Stromal cell of bone marrow (primary cell): Measurements from ENCODE around the gene MED12.

Experiments used
- DNase-seq: peaks from one replicate; pipeline ENCODE4 v3.0.0-alpha.2; 2012; ENCODE audit warnings: low read depth

MED12 gene

GRCh38 chrX:71107245-71107644 lies 11.2 kb upstream of the MED12 start:
- no peak for DNase-seq

- no peak for DNase-seq
Observed at GRCh38 chrX:71107762-71108360, 10.5 kb upstream of the MED12 start.

GRCh38 chrX:71109051-71109450 lies 9.3 kb upstream of the MED12 start:
- no peak for DNase-seq

- DNase-seq: no peak
Observed at GRCh38 chrX:71111141-71111843, 7.1 kb upstream of the MED12 start, which contains the start of gene IL2RG. Gene IL2RG, minus strand, starts transcription at chrX:71111577. Its CDS starts 38 bp downstream, at chrX:71111539.

- no peak for DNase-seq
Observed at GRCh38 chrX:71111921-71112431, 6.4 kb upstream of the MED12 start.

- no peak for DNase-seq
Observed at GRCh38 chrX:71117358-71117757, 1.0 kb upstream of the MED12 start.

DNA sequence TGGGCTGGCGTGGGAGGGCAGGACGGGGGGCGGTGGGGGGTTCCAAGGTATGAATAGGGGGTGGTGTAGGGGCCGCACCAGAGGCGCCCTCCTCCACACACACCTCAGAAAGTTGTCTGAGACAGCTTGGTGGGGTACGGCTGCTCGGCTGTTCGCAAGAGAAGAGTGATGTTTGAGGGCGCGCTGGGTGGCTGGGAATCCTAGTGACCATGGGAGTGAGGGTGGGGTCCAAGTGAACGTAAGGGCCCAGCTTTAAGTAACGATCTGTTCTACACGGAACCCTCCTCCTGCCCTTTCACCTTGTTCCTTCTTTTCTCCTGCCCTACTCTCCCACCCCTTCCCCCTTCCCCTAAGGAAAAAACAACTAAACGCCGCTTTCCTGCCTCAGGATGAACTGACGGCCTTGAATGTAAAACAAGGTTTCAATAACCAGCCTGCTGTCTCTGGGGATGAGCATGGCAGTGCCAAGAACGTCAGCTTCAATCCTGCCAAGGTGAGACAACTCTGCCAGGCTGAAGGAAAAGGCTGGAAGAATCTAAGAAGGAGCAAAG lies 664 bp downstream of the MED12 start:
- no peak for DNase-seq

DNA sequence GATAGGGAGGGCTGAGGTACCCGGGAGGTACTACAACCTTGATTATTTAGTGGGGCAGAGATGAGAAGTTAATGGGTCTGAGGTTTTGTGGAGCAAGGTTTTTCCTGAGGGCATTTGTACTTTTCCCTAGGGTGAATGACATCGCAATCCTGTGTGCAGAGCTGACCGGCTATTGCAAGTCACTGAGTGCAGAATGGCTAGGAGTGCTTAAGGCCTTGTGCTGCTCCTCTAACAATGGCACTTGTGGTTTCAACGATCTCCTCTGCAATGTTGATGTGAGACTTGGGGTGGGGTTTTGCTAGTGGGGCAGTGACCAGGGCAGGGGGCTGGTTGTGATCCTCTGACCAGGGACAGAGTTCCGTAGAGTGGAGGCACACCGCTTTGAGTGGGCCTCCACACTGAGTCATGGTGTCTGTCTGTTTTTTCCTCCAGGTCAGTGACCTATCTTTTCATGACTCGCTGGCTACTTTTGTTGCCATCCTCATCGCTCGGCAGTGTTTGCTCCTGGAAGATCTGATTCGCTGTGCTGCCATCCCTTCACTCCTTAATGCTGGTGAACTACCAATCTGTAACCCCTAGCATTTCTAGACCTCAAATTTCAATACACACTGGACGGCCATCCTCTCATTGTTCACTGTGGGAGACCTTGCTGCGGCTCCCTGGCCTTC lies 9.9 kb downstream of the MED12 start:
- no peak for DNase-seq

- no peak for DNase-seq
Observed at GRCh38 chrX:71128915-71129765, 10.7 kb downstream of the MED12 start.

GRCh38 chrX:71131510-71131909 lies 13.1 kb downstream of the MED12 start:
- no peak for DNase-seq

GRCh38 chrX:71140440-71140839 lies 22.0 kb downstream of the MED12 start:
- no peak for DNase-seq

DNA sequence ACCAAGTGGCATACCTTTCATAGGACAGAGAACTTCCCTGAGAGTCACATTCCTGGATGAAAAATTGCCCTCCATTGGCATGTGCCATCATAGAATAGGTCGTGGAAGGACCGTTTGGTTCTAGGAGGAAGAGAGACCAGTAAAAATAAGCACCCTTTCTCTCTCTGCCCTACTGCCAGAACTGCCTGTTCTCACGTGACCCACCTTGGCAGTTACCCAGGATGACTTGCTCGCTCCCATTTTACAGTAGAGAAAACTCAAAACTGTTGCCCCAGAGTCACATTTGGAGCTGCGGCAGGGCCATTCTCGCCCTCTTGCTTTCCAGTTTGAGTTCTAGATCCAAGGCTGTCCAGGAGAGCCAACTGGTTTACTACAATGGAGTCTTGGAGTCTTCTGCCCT lies 25.1 kb downstream of the MED12 start:
- peak; percentile 31 for DNase-seq

DNA sequence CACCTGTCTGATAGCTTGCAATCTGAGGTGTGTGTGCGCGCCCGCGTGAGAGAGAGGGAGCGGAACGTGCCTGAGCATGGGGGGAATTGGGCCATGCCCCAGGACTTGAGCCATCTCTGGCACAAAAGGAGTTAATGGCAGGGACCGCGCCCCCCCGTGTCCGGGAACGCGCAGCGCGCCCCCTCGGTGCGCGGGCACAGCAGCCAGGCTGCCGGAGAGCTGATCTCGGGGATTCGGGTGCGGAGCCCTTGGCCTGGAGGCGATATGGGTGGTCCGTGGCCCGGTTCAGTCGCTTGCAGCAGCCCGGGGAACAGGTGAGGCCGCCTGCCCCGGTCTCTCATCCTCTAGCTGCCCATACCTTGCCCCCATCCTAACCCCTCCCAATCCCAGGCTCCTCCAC lies 26.3 kb downstream of the MED12 start, which contains the start of gene NLGN3:
TSS of gene NLGN3 (plus strand) at position 191 of the 400 bp plus-strand sequence. CDS start 2,909 bp downstream, outside the sequence.
- no peak for DNase-seq

GRCh38 chrX:71147496-71148277 lies 29.3 kb downstream of the MED12 start:
- no peak for DNase-seq

GRCh38 chrX:71148278-71148663 lies 29.9 kb downstream of the MED12 start:
- no peak for DNase-seq

- DNase-seq: no peak
Observed at GRCh38 chrX:71151366-71151765, 33.0 kb downstream of the MED12 start.

- DNase-seq: no peak
Observed at GRCh38 chrX:71154196-71154595, 35.8 kb downstream of the MED12 start.

DNA sequence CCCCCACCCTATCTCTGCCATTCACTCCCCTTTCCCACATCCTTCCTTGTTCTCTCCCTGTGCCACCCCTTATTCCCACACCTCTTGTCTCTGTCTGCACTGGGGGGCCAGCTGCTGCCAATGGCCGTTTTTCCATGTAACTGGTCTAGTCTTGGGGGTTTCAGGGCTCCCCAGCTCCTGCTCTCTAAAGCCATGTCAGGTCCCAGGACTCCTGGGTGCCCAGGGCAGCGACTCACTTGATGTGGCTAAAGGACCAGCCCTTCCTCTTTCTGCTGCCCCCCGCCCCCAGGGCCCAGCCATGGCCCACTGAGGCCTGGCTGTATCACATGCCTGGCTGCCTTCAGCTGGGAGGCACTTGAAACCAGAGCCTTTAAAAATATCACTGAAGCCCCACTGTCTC lies 36.2 kb downstream of the MED12 start:
- no peak for DNase-seq

DNA sequence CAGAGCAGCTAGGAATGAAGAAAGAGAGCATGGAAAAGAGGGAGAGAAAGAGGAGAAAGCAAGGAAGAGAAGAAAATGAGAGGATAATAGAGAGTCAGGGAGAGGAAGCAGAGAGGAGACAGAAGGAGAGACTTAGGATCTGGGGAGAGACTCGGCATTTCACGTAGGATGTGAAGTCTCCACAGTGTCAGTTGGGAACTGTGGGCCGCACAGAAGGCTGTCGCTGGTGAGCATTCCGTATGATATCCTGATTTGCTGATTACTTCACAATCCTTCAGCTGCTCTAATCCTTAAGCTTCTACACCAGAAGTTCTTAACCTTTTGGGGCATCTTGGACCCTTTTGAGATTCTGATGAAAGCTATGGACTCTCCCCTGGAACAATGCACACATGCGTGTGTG lies 40.2 kb downstream of the MED12 start:
- DNase-seq: no peak

GRCh38 chrX:71159335-71159734 lies 40.9 kb downstream of the MED12 start:
- no peak for DNase-seq

GRCh38 chrX:71160475-71160874 lies 42.1 kb downstream of the MED12 start:
- no peak for DNase-seq
